ENCODE data around the gene AUTS2. TPM values are rescaled to one million over a fixed set of nuclear protein-coding genes. Genes with fewer than 3 reads are reported as not detected.

The AUTS2 gene
- total RNA-seq, 1 experiment from 2014 or later: 2.5 TPM

DNA sequence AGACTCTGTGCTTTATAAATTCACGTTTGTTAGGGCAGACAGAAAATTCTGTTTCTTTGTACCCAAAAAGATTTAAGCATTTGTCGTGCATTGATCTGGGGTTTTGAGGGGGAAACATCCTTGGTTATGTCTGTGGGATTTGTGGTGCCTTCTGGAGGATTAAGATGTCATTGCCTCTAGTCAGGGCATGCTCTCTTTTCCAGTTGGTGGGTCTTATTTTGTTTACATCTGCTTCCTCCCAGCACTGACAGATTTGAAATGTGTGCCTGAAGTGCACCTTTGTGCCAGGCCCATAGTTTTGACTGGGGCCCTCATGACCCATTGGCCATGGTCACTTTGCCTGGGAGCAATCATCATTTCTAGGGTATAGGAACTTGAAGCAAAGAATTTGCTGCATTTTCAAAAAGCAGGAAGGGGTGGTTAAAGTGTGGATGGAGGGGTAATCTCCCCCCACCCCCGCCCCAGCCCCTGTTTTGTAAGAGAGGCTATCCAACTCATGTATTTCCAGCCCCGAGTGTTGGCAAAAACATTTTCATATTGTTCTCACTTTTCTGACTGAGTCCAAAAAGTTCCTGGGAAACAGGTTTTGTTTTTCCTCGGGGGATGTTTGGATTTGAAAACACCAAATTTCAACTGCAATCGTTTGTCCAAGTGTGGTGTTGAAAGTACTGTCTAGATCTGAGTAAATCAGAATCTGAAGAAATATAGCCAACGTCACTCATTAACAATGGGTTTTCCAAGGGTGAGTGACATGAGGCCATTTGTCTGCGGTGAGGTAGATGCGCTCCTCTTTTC is 1145.5 kb downstream of the AUTS2 start:
- in situ Hi-C loops (cut with HindIII; ENCODE audit: low pct_unique_long_range_greater_than_20kb, low sequenced_read_pairs) (no loop called here), intact Hi-C loops (cut with micrococcal nuclease; ENCODE audit: unreplicated experiment) (no loop called here)
- H3K27me3 ChIP-seq (ENCODE audit: control insufficient read depth, insufficient read depth, low read length): no peaks in the 10 kb centered on the region
- H3K9me3 ChIP-seq (ENCODE audit: control insufficient read depth, insufficient read depth, low read depth, low read length): no peaks in the 10 kb centered on the region
- TF ChIP-seq TCF7L2 (IDR thresholded peaks at IDR 0.05; ENCODE audit: low read depth, low read length) (no peak), CTCF (IDR thresholded peaks at IDR 0.05) (no peak), POLR2AphosphoS5 (IDR thresholded peaks at IDR 0.05; ENCODE audit: low read depth, low read length) (no peak), SIN3A (IDR thresholded peaks at IDR 0.05; ENCODE audit: borderline replicate concordance, insufficient read depth, low read depth, low read length) (no peak)
- TF ChIP-seq, protein P1, sequence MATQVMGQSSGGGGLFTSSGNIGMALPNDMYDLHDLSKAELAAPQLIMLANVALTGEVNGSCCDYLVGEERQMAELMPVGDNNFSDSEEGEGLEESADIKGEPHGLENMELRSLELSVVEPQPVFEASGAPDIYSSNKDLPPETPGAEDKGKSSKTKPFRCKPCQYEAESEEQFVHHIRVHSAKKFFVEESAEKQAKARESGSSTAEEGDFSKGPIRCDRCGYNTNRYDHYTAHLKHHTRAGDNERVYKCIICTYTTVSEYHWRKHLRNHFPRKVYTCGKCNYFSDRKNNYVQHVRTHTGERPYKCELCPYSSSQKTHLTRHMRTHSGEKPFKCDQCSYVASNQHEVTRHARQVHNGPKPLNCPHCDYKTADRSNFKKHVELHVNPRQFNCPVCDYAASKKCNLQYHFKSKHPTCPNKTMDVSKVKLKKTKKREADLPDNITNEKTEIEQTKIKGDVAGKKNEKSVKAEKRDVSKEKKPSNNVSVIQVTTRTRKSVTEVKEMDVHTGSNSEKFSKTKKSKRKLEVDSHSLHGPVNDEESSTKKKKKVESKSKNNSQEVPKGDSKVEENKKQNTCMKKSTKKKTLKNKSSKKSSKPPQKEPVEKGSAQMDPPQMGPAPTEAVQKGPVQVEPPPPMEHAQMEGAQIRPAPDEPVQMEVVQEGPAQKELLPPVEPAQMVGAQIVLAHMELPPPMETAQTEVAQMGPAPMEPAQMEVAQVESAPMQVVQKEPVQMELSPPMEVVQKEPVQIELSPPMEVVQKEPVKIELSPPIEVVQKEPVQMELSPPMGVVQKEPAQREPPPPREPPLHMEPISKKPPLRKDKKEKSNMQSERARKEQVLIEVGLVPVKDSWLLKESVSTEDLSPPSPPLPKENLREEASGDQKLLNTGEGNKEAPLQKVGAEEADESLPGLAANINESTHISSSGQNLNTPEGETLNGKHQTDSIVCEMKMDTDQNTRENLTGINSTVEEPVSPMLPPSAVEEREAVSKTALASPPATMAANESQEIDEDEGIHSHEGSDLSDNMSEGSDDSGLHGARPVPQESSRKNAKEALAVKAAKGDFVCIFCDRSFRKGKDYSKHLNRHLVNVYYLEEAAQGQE (IDR thresholded peaks at IDR 0.05; ENCODE audit: insufficient read depth in 1 of 2, low read depth in 2 of 2, low read length in 1 of 2): no peak
- H3K36me3 ChIP-seq (ENCODE audit: control insufficient read depth, insufficient read depth, low read length): no peaks in the 10 kb centered on the region
- no TSS peak for BruUV-seq (replicated peaks)
- ATAC-seq (no peak), DNase-seq (ENCODE audit: low read depth, low spot score) (no peak)
- ChIA-PET POLR2A (no interaction called here), CTCF (no interaction called here)
- no peak overlapping the region for H3K27ac ChIP-seq (ENCODE audit: low read length)
- H3K4me1 ChIP-seq (ENCODE audit: control insufficient read depth, insufficient read depth, low read length): no peaks in the 10 kb centered on the region
- H3K4me3 ChIP-seq (ENCODE audit: low read depth in 2 of 2, low read length in 2 of 2): no peak overlapping the region

- H3K27me3 ChIP-seq (ENCODE audit: control insufficient read depth, insufficient read depth, low read length): no peaks in the 10 kb centered on the region
- H3K9me3 ChIP-seq (ENCODE audit: control insufficient read depth, insufficient read depth, low read depth, low read length): no peaks in the 10 kb centered on the region
- CTCF ChIA-PET: no interaction called here
- POLR2A ChIA-PET: no interaction called here
- intact Hi-C loops (cut with micrococcal nuclease; ENCODE audit: unreplicated experiment): no loop called here
- no peak overlapping the region for H3K27ac ChIP-seq (ENCODE audit: low read length)
- H3K4me1 ChIP-seq (ENCODE audit: control insufficient read depth, insufficient read depth, low read length): no peaks in the 10 kb centered on the region
- TF ChIP-seq POLR2AphosphoS5 (IDR thresholded peaks at IDR 0.05; ENCODE audit: low read depth, low read length) (no peak), TCF7L2 (IDR thresholded peaks at IDR 0.05; ENCODE audit: low read depth, low read length) (no peak), CTCF (IDR thresholded peaks at IDR 0.05) (no peak), SIN3A (IDR thresholded peaks at IDR 0.05; ENCODE audit: borderline replicate concordance, insufficient read depth, low read depth, low read length) (no peak)
- TF ChIP-seq, protein P1 (IDR thresholded peaks at IDR 0.05; ENCODE audit: insufficient read depth in 1 of 2, low read depth in 2 of 2, low read length in 1 of 2): no peak
- no peak for ATAC-seq
- in situ Hi-C loops (cut with HindIII; ENCODE audit: low pct_unique_long_range_greater_than_20kb, low sequenced_read_pairs): no loop called here
- H3K36me3 ChIP-seq (ENCODE audit: control insufficient read depth, insufficient read depth, low read length): no peaks in the 10 kb centered on the region
- no peak for DNase-seq (ENCODE audit: low read depth, low spot score)
- BruUV-seq (replicated peaks): no TSS peak
- no peak overlapping the region for H3K4me3 ChIP-seq (ENCODE audit: low read depth in 2 of 2, low read length in 2 of 2)
Observed at GRCh38 chr7:70744492-70744891, 1146.2 kb downstream of the AUTS2 start.

All from Panc1 (cell line).